AG04450 (cell line): ENCODE results near the gene TNN. TPM values are rescaled to one million over a fixed set of nuclear protein-coding genes. Genes with fewer than 3 reads are reported as not detected.

Experiments used
- CTCF ChIA-PET: fragments of 300-600, 350-600 bp; formaldehyde crosslinking; extraction: SDS; loops from one replicate; lab custom pipeline; 2022; ENCODE audit warnings: antibody characterized with exemption, inconsistent platforms; lab: Charles Lee
- POLR2A ChIA-PET: fragments of 350-600 bp; formaldehyde crosslinking; extraction: SDS; loops from one replicate; lab custom pipeline; 2021; ENCODE audit warnings: antibody characterized with exemption, inconsistent platforms; lab: Yijun Ruan, JAX
- DNase-seq: peaks from one replicate; pipeline ENCODE4 v3.0.0-alpha.2; 2011; ENCODE audit warnings: low read depth, low spot score
- H3K27ac ChIP-seq: one replicate; pipeline ENCODE4 v1.5.1; 2012; ENCODE audit warnings: low read depth, low read length, control low read depth
- H3K27me3 ChIP-seq: one replicate; pipeline ENCODE4 v1.6.0; 2012; ENCODE audit warnings: low read length; ENCODE audit not compliant: control insufficient read depth, insufficient read depth
- H3K4me3 ChIP-seq: 2 replicates; pipeline ENCODE4 v1.5.1; 2011; ENCODE audit warnings: mild to moderate bottlenecking, low read depth, low read length, control low read depth
- H3K9me3 ChIP-seq: 2 replicates; pipeline ENCODE4 v1.5.1; 2012; ENCODE audit warnings: low read length; ENCODE audit not compliant: control insufficient read depth, insufficient read depth
- polyA plus RNA-seq: library from polyadenylated mRNA; depleted of rRNA; stranded (reverse); fragments of >200 nt; gene quantifications from 2 replicates; pipeline ENCODE4 v1.2.3, GENCODE V29; 2011
- TF ChIP-seq, protein P1 (sequence below): IDR thresholded peaks from 2 replicates; pipeline ENCODE4 v1.5.1; 2011; ENCODE audit warnings: low read depth, low read length, control low read depth, inconsistent platforms

Gene TNN
- polyA plus RNA-seq, 1 experiment = not detected

DNA sequence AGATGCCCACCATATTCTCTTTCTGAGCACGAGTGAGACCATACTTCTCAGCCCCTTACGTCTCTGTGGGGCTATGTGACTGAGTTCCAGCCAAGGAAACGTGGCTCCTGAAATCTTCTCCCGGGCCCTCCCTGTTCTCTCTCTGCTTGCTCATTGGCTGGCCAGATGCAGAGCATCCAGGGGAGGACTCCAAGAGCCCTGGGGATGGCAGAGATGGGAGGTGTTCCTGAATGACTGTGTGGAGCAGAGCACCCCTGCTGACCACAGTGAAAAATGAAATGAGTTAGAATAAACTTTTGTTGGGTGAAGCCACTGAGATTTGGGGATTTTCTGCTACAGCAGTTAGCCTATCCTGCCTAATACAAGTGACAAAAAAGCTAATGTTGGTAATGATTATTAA lies 101.1 kb downstream of the TNN start:
- Histone ChIP-seq H3K27me3 (no peaks in the 10 kb centered on the region), H3K9me3 (no peaks in the 10 kb centered on the region), H3K27ac (no peak overlapping the region), H3K4me3 (no peak overlapping the region)
- DNase-seq = no peak
- TF ChIP-seq, protein P1, sequence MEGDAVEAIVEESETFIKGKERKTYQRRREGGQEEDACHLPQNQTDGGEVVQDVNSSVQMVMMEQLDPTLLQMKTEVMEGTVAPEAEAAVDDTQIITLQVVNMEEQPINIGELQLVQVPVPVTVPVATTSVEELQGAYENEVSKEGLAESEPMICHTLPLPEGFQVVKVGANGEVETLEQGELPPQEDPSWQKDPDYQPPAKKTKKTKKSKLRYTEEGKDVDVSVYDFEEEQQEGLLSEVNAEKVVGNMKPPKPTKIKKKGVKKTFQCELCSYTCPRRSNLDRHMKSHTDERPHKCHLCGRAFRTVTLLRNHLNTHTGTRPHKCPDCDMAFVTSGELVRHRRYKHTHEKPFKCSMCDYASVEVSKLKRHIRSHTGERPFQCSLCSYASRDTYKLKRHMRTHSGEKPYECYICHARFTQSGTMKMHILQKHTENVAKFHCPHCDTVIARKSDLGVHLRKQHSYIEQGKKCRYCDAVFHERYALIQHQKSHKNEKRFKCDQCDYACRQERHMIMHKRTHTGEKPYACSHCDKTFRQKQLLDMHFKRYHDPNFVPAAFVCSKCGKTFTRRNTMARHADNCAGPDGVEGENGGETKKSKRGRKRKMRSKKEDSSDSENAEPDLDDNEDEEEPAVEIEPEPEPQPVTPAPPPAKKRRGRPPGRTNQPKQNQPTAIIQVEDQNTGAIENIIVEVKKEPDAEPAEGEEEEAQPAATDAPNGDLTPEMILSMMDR = no peak
- ChIA-PET CTCF (interaction anchor here (1.0 kb wide), 1 partner anchor 14 kb away, joined by 4 read pairs; no protein-coding TSS in a partner anchor), POLR2A (no interaction called here)

DNA sequence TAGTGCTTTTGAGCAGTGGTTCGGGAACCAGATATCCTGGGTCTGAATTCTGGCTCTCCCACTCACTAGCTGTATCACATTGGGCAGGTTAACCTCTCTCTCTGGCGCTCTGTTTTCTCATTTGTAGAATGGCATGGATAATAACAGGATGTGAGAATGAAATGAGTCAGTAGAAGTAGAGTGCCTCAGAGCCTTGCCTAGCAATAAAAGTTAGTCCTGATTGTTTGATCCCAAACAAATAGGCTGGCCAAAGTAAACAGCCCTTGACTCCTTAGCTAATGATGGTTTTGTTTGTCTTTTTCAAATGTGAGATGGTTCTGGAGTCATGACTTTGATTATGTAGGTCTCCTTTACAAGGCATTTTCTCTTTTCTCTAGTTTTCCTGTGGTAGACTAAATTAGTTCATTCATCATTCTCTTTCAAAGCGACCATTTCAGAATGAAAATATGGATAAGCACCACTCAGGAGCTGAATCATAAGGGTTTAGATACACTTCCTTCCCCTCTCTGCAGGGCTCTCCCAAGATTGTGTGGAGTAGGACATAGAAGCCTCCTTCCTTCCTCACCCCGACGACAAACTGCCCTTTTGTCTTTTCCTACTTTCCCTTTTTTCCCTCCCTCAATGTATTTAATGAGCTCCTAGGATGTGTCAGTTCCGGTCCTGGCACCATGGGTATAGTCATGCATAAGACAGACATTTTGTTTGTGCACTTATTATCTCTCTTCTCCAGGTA lies 101.8 kb downstream of the TNN start:
- POLR2A ChIA-PET = no interaction called here
- CTCF ChIA-PET = interaction anchor here (0.5 to 1.0 kb wide), 2 partner anchors 14 to 18 kb away, joined by 3 to 4 read pairs; no protein-coding TSS in a partner anchor
- no peak overlapping the region for H3K27ac ChIP-seq

DNA sequence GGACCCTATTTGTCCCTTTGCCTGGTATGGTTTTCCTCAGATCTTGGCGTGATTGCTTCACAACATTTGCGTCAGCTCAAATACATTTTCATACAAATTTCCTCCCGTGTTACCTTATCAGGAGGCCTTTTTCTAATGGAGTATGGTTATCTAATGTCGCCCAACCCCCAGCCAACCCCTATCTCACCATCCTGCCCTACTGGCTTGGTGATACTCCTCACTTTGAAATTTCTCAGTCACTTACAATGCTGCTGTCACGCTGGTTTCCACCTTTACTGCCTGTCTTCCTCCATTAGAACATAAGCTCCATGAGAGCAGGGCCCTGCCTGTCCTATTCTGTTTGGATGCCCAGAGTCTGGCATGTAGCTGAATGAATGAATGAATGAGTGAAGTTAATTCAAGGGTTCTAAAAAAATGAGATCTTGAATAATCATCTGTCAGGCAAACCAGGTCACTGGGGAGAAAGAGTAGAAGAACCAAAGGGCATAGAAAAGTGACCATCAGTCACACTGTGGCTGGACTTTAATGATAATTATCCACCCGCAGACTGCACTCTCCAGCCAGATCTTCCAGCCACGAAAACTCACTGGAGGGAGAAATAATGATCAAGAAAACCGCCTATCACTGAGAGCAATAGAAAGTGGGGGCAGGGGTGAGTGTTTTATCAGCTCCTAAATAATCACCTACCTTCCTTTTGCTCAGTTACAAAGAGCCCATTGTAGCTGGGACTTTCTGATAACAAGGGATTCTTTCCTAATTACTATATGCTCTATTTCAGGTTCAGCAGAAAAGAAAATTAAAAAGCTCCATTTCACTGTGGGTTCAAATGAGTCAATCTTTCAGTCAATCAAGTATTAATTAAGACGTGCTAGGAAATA lies 103.6 kb downstream of the TNN start:
- Histone ChIP-seq H3K4me3 (no peak overlapping the region), H3K27ac (no peak overlapping the region), H3K27me3 (no peaks in the 10 kb centered on the region), H3K9me3 (no peaks in the 10 kb centered on the region)
- ChIA-PET POLR2A (no interaction called here), CTCF (interaction anchor here (0.7 to 1.4 kb wide), 2 partner anchors 15 to 19 kb away, joined by 3 to 7 read pairs; no protein-coding TSS in a partner anchor)
- no peak for DNase-seq
- TF ChIP-seq, protein P1 = no peak

More for the DNA sequence above, 101.8 kb downstream of the TNN start:
- Histone ChIP-seq H3K4me3 (no peak overlapping the region), H3K9me3 (no peaks in the 10 kb centered on the region), H3K27me3 (no peaks in the 10 kb centered on the region)
- TF ChIP-seq, protein P1 = no peak
- no peak for DNase-seq

DNA sequence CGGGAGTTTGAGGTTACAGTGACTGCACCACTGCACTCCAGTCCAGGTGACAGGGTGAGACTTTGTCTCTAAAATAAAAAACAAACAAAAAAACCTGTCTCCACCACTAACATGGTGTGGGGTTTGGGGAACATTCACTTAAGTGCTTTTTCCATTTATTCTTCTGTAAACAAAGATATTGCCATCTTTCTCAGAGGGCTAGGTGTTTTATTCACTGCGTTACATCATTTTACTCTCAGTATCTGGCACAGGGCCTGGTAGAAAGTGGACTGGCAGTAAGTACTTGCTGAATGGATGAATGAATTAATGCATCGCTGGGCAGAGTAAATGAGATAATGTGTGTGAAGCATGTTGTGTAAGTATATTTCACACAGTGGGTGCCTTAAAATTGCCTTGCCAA lies 104.9 kb downstream of the TNN start:
- POLR2A ChIA-PET = no interaction called here
- no peaks in the 10 kb centered on the region for H3K27me3 ChIP-seq
- H3K4me3 ChIP-seq = no peak overlapping the region
- no peak overlapping the region for H3K27ac ChIP-seq
- DNase-seq = no peak
- CTCF ChIA-PET = no interaction called here
- no peaks in the 10 kb centered on the region for H3K9me3 ChIP-seq
- TF ChIP-seq, protein P1 = no peak
